Stimulated activated CD4-positive, alpha-beta T cell treated with anti-CD3 and anti-CD28 coated beads, Interleukin-15, amount 100 ng/mL, for 48 hours (primary cell): ENCODE data around the gene DOCK9.
"Not testable (repeated sequence)": the region's sequence is repeated elsewhere in the genome, so short reads cannot be mapped to it uniquely, and the experiment has no call there.

ENCODE experiments used
- DNase-seq, 2 donors: peaks; one replicate each; pipeline ENCODE4 v3.0.0-alpha.2; 2020; ENCODE audit warnings: low read depth in 2 of 2

The DOCK9 gene

DNA sequence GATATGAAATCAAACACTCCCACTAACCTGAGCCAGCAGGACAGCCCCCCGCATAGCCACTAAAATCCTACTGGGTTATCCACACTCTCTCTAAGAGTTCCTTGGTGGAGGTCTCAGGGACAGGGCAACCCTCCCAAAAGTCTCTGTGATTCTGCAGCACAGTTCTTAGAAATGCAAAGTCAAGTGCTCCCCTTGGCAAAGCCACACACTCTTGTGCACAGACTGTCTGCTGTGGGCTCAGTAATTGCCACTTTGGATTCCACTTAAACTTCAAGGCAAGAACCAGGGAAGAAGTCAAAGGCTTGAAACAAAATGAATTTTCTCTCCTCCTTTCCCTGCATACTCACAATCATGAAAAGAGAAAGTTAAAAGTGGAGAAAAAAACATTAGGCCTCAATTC lies 61.5 kb downstream of the DOCK9 start:
- DNase-seq, result no peak

DNA sequence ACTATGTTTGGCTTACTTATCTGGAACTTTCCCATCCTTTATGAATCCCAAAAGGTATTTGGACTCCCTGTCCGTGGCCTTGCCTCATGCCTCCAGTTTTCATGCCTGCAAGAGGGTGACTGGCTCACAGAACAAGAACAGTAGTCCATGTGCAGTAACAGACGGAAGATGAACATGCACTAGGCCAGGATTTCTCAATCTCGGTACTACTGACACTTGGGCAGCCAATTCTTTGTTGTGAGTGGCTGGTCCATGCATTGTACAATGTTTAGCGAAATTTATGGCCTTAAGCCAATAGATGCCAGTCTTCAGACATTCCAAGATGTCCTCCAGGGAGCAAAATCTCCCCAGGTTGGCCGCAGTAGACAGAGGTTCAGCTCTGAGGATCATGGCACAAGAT lies 61.9 kb downstream of the DOCK9 start:
- no peak for DNase-seq

DNA sequence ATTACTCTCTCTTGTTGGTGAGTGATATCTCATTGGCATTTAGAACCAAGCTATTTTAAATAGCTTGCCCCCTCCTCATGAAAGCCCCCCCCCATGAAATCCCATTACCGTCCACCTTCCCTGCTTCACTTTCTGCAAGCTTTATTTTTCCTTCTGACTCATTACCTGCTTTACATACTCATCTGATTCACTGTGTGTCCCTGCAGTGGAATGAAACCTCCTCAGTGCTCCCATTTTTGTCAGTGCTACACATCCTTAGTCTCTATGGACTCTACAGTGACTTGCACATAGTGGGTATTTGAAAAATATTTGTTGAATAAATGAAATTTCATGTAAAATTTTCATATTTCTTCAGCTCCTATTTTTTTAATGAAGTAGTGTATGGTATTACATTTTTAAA lies 62.3 kb downstream of the DOCK9 start:
- no peak for DNase-seq

DNA sequence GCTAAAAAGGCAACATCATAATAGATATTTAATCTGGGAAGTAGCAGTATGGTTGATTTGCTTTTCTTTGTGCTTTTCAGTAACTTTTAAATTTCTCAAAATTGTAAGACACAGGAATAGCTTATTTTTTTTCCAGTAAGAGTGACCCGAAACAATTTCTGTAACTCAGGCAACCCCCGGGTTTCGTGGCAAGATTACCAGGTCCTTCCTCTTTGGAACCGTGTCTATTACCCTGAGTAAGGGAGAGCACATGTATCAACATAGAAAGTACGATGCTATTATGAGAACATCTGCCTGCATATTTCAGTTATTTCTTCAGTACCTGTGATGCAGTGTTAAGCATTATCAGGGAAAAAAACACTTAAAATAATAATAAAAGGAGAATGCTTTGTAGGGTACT lies 64.1 kb downstream of the DOCK9 start:
- DNase-seq, result no peak

DNA sequence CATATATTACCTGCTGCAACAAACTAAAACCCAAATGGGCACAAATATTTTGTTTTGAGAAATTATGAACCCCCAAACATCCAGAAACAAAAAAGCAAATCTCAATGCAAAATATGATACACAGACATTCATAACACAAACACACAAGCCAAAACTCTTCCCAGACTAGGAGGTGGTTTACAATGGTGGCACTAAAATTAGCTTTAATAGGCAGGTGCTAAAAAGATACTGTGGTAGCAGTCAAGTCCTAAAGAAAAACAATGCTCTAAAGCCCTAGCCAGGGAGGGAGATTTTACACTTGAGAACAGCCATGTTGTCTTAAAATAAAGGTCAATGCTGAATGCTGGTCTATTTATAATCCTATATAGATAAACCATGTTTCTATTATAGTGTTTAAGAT lies 65.0 kb downstream of the DOCK9 start:
- DNase-seq, result no peak

DNA sequence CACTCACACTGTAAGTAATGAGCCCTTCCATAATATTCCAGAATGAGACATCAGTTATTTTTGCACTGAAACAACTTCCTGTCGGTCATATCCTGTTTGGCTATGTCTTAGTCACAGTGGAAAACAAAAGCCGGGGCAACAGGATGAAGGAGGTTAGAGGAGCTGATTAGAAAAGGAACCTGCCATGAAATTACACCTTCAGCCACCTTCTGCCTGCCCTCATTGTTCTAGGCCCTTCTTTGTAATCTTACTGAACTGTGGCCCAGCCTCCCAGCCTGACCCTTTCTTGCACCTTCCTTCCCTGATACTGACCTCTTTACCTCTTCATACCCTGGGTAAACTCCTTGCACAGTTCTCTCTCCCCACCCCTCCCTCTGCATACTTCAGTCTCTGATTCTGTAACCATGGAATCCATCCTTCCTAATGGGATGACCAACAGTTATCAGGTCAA lies 67.3 kb downstream of the DOCK9 start:
- no peak for DNase-seq

DNA sequence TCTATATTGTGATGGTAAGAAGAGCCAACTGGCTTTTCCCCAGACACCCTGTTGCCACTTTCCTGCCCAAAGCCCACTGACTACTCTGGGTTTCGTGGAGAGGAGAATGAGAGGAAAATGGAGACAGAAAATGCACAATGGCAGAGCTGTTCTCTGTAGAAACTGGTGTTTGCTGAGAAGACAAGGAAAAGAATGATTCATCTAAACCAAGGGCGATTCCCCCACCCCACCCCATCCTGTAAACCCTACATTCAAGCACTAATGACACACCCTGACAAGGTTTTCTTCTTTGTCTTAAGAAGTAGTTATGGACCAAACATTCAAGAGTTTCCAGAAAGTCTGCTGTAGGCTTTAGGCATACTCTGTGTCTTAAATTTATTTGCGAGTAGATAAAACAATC lies 68.8 kb downstream of the DOCK9 start:
- DNase-seq, result no peak

DNA sequence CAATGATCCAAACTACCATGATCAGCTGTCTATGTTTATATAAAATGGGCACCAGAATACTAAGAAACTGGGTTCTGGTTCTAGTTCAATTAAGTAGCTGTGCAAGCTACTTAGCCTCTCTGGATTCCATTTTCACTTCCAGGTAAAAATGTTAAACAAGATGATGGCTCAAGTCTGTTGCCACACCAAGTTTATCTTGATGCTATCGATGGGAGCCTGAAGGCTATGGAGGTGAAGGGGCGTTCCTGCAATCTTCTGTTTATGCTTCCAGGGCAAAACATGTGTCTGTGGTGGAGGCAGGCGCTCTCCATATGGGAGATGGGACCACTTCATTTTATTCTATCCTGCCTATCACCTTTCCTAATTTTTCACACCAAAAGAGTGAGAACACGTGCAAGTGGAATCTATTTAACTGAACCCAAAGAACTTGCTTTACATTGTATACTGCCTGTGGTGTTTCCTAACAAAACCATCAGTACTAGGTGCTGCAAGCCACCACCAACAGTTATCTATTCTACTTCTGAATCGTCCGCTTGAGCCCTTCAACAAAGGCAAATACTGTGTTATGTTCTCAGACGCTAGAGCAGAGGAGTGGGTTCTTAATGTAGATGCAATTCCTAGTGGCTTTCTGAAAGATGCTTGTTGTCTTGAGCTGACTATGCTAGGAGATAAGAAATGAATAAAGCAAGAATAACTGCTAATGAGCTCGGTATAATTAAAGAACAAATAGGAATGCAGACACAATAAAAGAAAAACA lies 70.9 kb downstream of the DOCK9 start:
- DNase-seq, result no peak

DNA sequence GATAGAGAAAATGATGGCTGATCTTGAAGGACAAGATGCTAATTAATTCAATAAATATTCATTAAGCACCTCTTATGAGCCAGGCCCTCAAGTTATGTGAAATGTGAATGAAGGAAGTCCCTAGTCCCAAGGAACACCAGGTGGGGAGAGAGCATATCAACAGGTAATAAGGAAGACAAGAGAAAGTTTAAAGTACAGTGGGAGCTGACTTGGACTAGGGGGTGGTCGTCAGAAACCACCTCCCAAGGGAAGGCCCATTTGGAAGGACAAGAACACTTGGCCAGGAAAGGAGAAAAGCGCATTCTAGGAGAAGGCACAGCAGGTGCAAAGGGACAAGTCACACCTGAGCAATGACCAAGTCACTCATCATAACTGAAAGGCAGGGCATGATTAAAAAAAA lies 72.7 kb downstream of the DOCK9 start:
- DNase-seq, result no peak

DNA sequence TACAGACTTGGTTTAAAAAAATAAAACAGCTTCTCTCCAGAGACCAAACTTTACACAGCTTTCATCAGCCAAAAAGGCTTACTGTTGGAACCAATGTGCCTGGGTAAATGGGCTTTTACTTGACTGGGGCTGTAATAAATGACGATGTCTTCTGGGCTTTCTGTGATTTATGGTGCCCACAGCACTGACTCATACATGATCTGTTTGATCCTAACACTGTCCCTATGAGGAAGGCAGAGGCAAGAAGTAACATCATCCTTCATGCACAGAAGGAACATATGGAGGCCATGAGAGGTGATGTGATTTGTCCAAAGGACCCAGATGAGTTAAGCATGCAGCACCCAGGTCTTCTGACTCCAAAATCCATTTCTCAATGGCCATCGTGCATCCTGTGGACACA lies 77.4 kb downstream of the DOCK9 start:
- DNase-seq, result no peak

DNA sequence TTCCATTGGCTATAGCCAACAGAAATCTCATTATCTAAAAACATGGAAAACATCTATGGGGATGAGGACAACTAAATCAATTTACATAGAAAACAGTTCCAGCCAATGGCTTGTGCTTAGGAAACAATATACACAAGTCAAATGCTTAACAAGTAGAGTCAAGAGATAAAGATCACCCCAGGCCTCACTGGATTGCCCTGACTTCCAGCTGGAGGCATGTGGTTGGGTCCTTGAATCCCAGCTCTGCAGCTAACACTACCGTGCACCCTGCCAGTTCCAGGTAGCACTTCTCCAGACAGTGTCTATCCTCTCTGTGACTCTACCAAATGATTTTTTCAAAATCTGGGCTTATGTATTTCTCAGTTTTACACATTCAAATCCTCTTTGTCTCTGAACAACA lies 80.2 kb downstream of the DOCK9 start:
- no peak for DNase-seq

DNA sequence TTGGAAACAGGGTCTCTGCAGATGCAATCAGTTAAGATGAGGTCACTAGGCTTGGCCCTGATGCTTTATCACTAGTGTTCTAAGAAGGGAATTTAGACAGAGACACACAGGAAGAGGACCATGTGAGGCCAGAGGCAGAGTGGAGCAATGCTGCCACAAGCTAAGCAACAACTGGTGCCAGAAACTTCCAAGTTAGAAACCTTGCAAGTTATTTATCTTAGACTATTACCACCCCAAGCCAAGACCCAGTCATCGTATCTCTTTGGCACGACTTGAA lies 81.1 kb downstream of the DOCK9 start:
- no peak for DNase-seq

DNA sequence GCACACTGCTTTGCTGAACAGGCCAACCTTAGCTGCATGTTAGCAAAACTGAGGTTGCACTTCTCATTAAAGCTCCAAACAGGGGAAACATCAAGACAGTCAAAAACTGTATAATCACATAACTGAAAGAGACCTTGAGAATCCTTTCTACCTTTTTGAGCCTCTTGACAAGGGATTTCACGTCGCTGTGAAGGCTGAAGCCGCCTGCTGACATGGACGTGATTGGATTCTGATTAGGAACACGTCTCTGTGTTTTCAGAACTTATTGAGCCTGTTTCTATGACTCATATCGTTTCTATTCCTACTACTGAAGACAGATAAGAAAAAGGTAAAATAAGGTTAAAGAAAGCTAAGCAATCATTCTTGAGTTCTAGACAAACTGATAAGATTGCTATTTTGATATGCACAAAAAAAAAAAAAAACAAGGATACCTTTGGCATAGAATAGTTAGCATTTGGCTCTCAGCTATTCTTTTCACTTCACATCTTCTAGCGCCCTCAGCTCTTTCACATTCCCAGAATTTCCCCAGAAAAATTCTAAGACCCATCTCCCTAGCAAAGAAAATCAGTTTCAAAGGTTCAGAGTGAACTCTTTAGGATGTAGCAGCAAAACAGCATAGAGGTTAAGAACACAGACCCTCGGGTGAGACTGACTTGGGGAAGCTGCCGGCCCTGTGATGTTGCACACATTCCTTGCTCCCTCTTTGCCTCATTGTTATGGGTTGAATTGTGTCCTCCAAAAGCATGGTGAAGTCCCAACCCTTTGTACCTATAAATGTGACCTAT lies 81.6 kb downstream of the DOCK9 start:
- no peak for DNase-seq

DNA sequence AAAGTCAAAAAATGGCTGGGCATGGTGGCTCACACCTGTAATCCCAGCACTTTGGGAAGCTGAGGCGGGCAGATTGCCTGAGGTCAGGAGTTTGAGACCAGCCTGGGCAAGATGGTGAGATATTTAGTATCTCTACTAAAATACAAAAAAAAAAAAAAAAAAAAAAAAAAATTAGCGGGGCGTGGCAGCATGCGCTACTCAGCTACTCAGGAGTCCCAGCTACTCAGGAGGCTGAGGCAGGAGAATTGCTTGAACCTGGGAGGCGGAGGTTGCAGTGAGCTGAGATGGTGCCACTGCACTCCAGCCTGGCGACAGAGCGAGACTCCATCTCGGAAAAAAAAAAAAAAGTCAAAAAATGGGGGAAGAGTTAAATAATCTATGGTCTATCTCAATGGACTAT lies 83.0 kb downstream of the DOCK9 start:
- DNase-seq, result not testable (repeated sequence)

DNA sequence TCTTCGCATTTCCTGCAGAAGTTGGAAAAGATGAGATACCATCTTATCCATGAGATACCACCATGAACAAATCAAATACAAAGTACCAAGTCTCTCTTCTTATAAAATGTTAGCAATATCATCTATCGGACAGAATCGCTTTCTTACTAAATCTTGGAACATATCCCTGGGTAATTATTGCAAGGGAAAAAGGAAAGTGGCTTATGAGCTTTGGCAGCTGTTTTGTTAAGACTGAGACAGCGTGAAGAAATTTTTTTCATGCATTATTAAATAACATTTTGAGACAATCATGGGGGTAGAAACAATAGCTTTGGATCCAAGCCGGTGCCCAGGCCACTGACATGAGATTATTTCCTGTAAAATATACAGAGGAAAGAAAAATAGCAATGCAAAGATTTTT lies 84.5 kb downstream of the DOCK9 start:
- no peak for DNase-seq

DNA sequence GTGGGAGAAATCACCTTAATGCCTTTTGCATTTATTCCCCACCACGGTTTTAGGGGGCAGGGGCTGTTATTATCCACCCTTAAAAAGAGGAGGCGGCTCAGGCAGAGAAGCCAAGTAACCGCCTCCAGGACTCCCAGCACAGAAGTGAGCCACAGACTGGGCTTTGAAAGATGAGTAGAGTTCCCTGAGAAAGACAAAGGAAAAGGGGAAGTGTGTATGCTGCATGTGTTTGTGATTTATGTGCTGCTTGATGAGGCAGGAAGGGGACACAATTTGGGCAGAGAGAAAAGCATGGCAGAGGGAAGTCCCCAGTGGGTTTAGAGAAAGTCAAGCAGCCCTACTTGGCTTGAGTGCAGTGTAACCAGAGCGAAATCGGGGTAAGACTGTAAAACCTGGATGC lies 85.0 kb downstream of the DOCK9 start:
- DNase-seq, result no peak

DNA sequence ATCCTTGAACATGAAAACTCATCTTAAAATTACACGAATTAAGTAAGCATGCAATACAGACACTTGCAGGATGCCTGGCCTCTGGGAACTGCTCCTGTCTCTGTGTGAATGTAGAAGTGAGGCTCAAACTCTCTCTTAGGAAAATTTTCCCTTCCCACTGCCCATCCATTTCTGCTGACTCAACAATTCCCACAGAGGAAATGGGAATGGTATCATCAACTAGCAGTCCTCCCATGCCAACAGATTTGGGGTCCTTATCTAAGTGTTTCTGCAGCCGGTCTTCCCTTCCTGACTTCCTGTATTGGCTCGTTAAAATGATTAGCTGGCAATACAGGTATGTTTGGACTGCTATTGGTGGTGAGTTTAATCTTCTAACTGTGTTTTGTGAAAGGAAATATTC lies 85.8 kb downstream of the DOCK9 start:
- DNase-seq, result no peak

DNA sequence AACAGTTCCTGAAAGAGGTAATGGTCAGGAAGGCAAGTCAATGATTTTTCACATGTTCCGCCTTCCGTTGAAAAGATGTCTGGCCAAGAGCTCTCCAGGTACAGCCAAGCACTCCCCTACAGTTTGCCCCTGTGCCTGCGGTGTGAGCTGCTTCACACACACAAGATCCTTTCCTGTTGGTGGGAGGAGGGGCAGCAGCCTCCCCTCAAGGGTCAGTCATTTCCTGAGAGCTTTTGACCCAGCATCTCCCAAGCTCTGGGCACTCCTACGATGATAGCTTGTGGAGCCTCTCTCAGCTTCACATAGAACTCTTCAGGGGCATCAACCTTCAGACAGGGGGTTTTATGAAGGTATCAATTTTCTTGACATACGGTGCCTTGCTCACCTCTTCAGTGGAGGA lies 86.9 kb downstream of the DOCK9 start:
- DNase-seq, result no peak

DNA sequence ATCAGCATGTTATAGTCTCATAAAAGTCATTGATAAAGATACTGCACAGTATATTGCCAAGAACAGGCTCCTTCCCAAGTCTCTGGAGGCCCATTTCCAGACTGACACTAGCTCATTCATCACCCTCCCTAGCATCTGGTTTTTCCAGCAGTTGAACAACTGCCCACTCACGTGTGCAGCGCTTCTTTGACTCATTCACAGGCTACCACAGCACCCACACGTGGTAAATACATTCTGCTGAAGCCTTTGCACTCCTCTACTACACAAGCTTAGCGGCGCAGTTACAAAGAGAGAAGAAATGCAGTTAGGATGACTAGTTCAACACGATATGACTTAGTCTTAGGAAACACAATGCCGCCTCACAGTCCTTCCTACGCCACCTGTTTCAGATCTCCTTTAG lies 87.7 kb downstream of the DOCK9 start:
- DNase-seq, result peak; percentile 46 to 47

DNA sequence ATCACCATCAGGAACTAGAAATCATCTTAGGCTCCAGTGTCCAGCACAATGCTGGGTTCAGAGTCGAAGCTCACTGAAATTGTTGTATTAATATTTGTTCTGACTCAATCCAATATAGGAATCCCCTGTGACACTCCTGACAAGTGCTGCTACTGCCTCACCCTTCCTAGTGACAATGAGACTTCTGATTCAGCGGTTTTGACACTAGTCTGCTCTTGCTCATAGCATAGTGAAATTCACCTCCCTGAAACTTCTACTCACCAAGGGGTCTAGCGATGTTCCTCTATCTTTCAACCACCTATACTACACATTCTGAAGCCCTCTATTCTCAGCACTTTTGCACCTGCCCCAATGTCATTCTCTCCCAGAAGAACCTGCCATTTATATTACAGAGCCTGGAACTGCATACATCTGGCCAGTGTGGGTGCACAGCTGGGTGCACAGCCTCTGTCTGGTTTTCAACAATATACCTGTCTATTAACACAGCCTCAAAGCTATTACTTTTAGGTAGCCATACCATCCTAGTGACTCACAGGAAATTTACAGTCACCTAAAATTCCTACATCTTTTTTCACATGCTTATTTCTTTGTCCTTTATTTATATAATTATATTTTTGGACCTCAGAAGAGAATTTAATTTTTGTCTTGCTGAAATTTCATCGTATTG lies 88.3 kb downstream of the DOCK9 start:
- no peak for DNase-seq

DNA sequence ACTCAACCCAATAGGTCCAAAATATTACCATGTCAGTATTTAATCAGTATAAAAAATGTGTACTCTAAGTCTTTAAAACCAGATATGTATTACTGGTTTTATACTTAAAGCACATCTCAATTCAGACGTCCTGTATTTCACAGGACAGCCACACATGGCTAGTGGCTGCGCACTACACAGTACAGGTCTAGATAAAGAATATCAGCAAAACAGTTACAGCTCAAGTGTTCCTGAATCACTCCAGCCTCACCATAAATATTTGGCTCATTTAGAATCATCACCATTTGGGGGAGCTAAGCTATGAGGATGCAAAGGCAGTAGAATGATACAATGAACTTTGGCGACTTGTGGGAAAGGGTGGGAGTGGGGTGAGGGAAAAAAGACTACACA lies 89.0 kb downstream of the DOCK9 start:
- DNase-seq, result no peak

DNA sequence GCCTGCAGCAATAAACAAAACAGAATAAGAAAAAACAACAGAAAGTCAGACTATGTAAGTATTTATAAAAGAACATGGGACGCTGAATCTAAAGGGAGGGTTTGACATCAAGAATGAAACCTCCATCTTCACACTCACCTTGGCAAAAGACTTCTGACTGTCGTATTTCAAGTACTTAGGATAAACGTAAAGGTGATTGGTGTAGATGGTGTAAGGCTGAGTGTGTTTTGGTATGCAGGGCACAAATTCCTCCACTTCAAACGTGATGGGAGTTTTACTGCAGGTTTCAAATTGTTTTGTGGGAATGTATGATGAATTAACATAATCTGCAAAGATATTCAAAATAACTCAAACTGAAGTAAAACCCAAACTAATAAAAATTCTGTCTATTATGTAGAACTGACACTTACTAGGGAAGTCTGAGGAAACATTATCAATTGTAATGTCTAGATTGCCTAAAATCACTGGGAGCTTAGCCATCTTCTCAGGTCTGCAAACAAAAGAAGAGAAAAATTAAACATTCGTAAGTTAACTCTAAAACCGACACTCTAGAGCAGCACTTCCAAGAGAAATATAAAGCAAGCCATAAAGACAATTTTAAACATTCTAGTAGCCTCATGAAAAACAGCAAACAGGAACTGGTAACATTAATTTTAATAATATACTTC lies 89.5 kb downstream of the DOCK9 start:
- no peak for DNase-seq
